ENCODE measurements around the gene SDHB. TPM values are rescaled to one million over a fixed set of nuclear protein-coding genes. Genes with fewer than 3 reads are reported as not detected.

The SDHB gene
- total and polyA plus RNA-seq, 9 of the 15 experiments (the other 6 are each of a cell fraction or from before 2014, with no cell fraction given), result 207 to 554 (median 365) TPM

- TF ChIP-seq PHF21A (IDR thresholded peaks at IDR 0.05; ENCODE audit: borderline replicate concordance, low read depth) (no peak), SLC30A9 (CRISPR knock-in tag; IDR thresholded peaks at IDR 0.05) (no peak), TBL1XR1 (IDR thresholded peaks at IDR 0.05; ENCODE audit: low read length in 2 of 2) (no peak), ZBTB12 (CRISPR knock-in tag; IDR thresholded peaks at IDR 0.05) (no peak), ZNF830 (CRISPR knock-in tag; IDR thresholded peaks at IDR 0.05) (no peak), ZNF518B (CRISPR knock-in tag; IDR thresholded peaks at IDR 0.05) (no peak), LCOR (CRISPR knock-in tag; IDR thresholded peaks at IDR 0.05) (no peak), ZNF766 (CRISPR knock-in tag; conservative IDR thresholded peaks at IDR 0.05) (no peak)
Measured at GRCh38 chr1:17093822-17094393, 40.1 kb upstream of the SDHB start (continued).
